HepG2 (cell line): ENCODE data around the gene CDKN1A. TPM values are rescaled to one million over a fixed set of nuclear protein-coding genes. Genes with fewer than 3 reads are reported as not detected.
A peak's percentile ranks its signal among the peaks of the same experiment; 100 is the strongest.

ENCODE experiments used
- CHD4 ChIP-seq: fragments of 200-600 bp; sonication (generic); IDR thresholded peaks from 2 replicates; pipeline ENCODE4 v1.7.0; 2017; ENCODE audit warnings: mild to moderate bottlenecking, low read length, borderline replicate concordance
- HMG20A ChIP-seq: IDR thresholded peaks from 2 replicates; pipeline ENCODE4 v1.6.1; 2016; ENCODE audit warnings: borderline replicate concordance
- KLF11 ChIP-seq: IDR thresholded peaks from 2 replicates; pipeline ENCODE4 v1.6.1; 2016; ENCODE audit warnings: missing compliant biosample characterization
- MLX ChIP-seq: IDR thresholded peaks from 2 replicates; pipeline ENCODE4 v1.6.1; 2016
- NR2F2 ChIP-seq: IDR thresholded peaks from 2 replicates; pipeline ENCODE4 v1.6.1; 2012; ENCODE audit warnings: low read depth, inconsistent platforms, borderline replicate concordance
- PPARG ChIP-seq: conservative IDR thresholded peaks from 2 replicates; pipeline ENCODE4 v1.6.1; 2016; ENCODE audit warnings: missing biosample characterization, missing genetic modification reagents
- TEAD3 ChIP-seq: optimal IDR thresholded peaks from 2 replicates; pipeline ENCODE3; 2016; ENCODE audit warnings: borderline replicate concordance
- TGIF2 ChIP-seq: IDR thresholded peaks from 2 replicates; pipeline ENCODE4 v1.6.1; 2016; ENCODE audit warnings: control low read depth, missing compliant biosample characterization
- TOE1 ChIP-seq: sonication (generic); formaldehyde crosslinking; IDR thresholded peaks from 2 replicates; pipeline ENCODE4 v1.4.0; 2020; ENCODE audit warnings: mild to moderate bottlenecking, missing genetic modification reagents
- ZFP90 ChIP-seq: sonication (generic); formaldehyde crosslinking; IDR thresholded peaks from 2 replicates; pipeline ENCODE4 v1.8.0; 2022; ENCODE audit warnings: missing genetic modification reagents, mild to moderate bottlenecking, inconsistent platforms, borderline replicate concordance
- ZNF101 ChIP-seq: sonication (generic); formaldehyde crosslinking; IDR thresholded peaks from 2 replicates; pipeline ENCODE4 v1.4.0; 2020; ENCODE audit warnings: mild to moderate bottlenecking, low read depth, missing genetic modification reagents, borderline replicate concordance
- ZNF550 ChIP-seq: sonication (generic); formaldehyde crosslinking; IDR thresholded peaks from 2 replicates; pipeline ENCODE4 v1.4.0; 2020; ENCODE audit warnings: mild to moderate bottlenecking, missing genetic modification reagents, borderline replicate concordance
- polyA plus RNA-seq, 8 experiments: library from polyadenylated mRNA; depleted of rRNA in 3 of 8; stranded (reverse) in 7 of 8; unstranded in 1 of 8; fragments of >200 nt; fragmentation: Illumina TruSeq in 4 of 8; extraction: Trizol in 4 of 8; gene quantifications; 2 replicates each; pipeline versions ENCODE4 v1.2.1 to v1.2.3, GENCODE V29; 2011 to 2016; ENCODE audit warnings: low read depth in 4 of 8, missing spikeins in 1 of 8, mixed read lengths in 1 of 8; ENCODE audit not compliant: insufficient read depth in 1 of 8
- total RNA-seq, 5 experiments: library from RNA; depleted of rRNA; stranded (reverse); fragments of >200 nt; fragmentation: Illumina TruSeq; extraction: Trizol; gene quantifications; 2 replicates each; pipeline ENCODE4 v1.2.3, GENCODE V29; 2016; ENCODE audit warnings: low read depth in 1 of 5
- TF ChIP-seq, protein P1 (sequence below): sonication (generic); formaldehyde crosslinking; IDR thresholded peaks from 2 replicates; pipeline ENCODE4 v1.4.0; 2020; ENCODE audit warnings: mild to moderate bottlenecking, missing genetic modification reagents
- TF ChIP-seq, protein P2 (sequence below): IDR thresholded peaks from 2 replicates; pipeline ENCODE4 v1.6.1; 2016; ENCODE audit warnings: mild to moderate bottlenecking, missing biosample characterization, missing genetic modification reagents

CDKN1A gene
- total and polyA plus RNA-seq, 2 of the 13 experiments (the other 11 are each of a cell fraction or from before 2014, with no cell fraction given): 60.7 to 92.1 TPM

DNA sequence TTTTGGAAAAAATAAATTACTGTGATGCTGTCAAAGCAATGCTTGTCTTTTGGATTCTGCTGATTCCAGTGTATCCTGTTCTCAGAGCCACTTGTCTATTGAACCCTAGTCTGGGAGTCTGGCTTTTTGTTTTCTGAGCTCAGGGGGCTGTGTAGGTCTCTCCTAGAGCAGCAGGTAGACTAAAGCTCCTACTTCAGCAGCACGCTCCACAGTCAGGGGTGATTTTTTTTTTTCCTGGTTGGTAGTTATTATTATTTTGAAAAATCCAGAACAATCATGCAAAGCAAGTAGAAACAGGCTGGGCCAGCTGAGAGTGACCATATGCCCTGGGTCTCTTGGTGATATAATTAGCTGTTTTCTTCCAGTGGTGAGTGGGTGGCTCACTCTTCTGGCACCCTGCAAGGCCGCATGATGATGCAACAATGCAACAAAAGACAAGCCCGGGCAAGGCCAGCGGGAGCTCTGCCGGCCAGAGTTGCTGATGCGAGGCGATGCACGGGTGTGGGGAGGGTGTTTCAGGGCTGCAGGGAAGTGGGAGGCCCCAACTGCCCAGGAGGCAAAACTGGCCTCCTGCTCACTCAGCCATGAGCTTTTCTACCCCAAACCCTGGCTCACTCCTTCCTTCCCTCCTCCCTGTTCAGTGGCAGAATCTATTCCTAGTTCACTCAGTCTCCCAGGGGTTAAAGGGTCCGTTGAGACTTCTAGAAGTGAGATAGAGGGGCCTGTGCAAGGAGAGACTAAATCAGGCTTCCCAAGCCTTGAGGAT lies 11.5 kb upstream of the CDKN1A start (continued):
- TF ChIP-seq ZFP90 (peak; percentile 92; the same call in 1 of the 2 replicates), HMG20A (peak; percentile 90), TOE1 (CRISPR knock-in tag) (0 out of 2 replicates have a peak, but pooled peaks have one; percentile 33), PPARG (CRISPR knock-in tag) (peak; percentile 77), TEAD3 (CRISPR knock-in tag) (peak; percentile 77), ZNF550 (CRISPR knock-in tag) (0 out of 2 replicates have a peak, but pooled peaks have one; percentile 87), ZNF101 (CRISPR knock-in tag) (no peak), NR2F2 (no peak), KLF11 (CRISPR knock-in tag) (peak; percentile 95; the same call in 1 of the 2 replicates), MLX (CRISPR knock-in tag) (peak; percentile 35; the same call in 1 of the 2 replicates), TGIF2 (CRISPR knock-in tag) (peak; percentile 81; the same call in 1 of the 2 replicates), CHD4 (no peak)
- TF ChIP-seq, protein P1, sequence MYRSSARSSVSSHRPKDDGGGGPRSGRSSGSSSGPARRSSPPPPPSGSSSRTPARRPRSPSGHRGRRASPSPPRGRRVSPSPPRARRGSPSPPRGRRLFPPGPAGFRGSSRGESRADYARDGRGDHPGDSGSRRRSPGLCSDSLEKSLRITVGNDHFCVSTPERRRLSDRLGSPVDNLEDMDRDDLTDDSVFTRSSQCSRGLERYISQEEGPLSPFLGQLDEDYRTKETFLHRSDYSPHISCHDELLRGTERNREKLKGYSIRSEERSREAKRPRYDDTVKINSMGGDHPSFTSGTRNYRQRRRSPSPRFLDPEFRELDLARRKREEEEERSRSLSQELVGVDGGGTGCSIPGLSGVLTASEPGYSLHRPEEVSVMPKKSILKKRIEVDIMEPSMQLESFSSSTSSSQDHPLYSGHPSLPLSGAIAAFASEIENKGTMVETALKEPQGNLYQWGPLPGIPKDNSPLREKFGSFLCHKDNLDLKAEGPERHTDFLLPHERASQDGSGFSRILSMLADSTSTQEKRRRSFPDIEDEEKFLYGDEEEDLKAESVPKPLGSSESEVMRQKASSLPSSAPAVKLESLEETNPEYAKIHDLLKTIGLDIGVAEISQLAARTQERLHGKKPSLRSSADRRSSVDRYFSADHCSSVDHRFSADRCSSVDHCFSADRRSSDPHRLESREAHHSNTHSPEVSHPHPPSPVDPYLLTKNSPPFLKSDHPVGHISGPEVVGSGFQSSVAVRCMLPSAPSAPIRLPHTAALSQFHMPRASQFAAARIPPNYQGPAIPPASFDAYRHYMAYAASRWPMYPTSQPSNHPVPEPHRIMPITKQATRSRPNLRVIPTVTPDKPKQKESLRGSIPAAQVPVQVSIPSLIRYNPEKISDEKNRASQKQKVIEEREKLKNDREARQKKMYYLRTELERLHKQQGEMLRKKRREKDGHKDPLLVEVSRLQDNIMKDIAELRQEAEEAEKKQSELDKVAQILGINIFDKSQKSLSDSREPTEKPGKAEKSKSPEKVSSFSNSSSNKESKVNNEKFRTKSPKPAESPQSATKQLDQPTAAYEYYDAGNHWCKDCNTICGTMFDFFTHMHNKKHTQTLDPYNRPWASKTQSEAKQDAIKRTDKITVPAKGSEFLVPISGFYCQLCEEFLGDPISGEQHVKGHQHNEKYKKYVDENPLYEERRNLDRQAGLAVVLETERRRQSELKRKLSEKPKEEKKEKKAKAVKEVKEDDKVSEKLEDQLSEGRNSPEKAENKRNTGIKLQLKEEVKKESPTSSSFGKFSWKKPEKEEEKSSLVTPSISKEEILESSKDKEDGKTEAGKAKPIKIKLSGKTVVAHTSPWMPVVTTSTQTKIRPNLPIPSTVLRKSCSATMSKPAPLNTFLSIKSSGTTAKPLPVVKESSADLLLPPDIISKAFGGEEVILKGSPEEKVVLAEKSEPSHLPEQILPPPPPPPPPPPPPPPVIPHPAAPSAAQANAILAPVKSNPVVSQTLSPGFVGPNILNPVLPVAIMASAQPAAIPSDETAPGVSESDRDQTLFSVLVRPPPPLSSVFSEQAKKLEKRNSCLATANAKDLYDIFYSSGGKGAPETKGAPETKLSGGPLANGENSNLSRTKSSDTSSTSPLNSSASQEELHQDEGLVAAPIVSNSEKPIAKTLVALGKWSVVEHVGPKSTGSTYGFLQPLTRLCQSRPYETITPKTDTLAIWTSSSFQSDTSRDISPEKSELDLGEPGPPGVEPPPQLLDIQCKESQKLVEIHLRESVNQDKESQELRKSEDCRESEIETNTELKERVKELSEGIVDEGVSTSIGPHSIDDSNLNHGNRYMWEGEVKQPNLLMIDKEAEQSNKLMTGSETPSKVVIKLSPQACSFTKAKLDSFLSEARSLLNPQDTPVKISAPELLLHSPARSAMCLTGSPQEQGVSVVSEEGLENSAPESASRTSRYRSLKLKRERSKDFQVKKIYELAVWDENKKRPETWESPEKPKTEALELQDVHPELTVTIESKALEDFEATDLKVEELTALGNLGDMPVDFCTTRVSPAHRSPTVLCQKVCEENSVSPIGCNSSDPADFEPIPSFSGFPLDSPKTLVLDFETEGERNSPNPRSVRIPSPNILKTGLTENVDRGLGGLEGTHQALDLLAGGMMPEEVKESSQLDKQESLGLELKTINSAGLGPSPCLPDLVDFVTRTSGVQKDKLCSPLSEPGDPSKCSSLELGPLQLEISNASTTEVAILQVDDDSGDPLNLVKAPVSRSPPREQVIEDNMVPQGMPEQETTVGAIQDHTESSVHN (CRISPR knock-in tag): 0 out of 2 replicates have a peak, but pooled peaks have one; percentile 67
- TF ChIP-seq, protein P2, sequence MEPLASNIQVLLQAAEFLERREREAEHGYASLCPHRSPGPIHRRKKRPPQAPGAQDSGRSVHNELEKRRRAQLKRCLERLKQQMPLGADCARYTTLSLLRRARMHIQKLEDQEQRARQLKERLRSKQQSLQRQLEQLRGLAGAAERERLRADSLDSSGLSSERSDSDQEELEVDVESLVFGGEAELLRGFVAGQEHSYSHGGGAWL: peak; percentile 87; the same call in 1 of the 2 replicates
